ENCODE results near the gene ABCF3.

Gene ABCF3

DNA sequence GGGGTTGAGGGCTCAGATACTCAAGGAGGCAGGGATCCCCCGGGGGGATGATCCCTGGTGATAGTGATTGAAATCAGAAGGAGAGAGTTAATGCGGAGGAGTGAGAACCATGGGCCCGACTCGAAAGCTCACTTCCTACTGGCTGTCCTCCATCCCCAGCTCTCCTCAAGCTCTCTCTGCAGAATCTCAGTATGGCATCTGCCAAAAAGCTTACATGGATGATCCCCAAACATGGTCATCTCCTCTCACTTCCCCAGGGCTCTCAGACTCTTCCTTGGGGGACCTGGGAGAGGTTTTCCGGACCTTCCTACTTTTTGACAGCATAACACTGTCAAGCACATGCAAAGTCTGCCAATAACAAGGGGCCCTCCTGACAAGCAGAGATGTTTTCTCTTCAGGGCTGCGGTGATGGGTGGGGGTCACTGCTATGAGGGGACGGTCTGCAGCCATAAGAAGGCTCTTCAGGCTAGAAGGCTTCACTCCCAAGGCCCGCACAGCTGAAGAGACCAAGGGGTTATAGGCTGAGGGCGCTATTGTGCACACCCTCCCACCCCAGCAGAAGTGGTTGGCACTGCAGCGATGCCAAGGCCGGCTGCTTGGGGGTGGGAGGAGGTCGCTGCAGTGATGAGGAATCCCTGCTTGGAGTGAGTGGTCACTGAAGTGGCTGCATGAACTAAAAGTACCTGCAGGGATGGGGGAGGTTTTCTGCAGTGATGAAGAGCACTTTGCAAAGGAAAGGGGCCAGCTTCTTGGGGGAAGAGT is 42.6 kb downstream of the ABCF3 start:
- TF ChIP-seq POU2F2 (IDR thresholded peaks at IDR 0.05; ENCODE audit: low read depth, low read length): no peak
- TF ChIP-seq PAX5 (IDR thresholded peaks at IDR 0.05; ENCODE audit: insufficient read depth, low read length, severe bottlenecking): no peak
- TF ChIP-seq TAF1 (IDR thresholded peaks at IDR 0.05; ENCODE audit: low read depth, low read length): no peak
- TF ChIP-seq SPI1 (IDR thresholded peaks at IDR 0.05; ENCODE audit: low read depth, low read length): no peak
- TF ChIP-seq POLR2AphosphoS5 (IDR thresholded peaks at IDR 0.05; ENCODE audit: low read depth, low read length): no peak
- TF ChIP-seq POLR2A (IDR thresholded peaks at IDR 0.05; ENCODE audit: low read depth, low read length): no peak
- no peak for FAIRE-seq
- DNase-seq (ENCODE audit: insufficient read length, low spot score): no peak

DNA sequence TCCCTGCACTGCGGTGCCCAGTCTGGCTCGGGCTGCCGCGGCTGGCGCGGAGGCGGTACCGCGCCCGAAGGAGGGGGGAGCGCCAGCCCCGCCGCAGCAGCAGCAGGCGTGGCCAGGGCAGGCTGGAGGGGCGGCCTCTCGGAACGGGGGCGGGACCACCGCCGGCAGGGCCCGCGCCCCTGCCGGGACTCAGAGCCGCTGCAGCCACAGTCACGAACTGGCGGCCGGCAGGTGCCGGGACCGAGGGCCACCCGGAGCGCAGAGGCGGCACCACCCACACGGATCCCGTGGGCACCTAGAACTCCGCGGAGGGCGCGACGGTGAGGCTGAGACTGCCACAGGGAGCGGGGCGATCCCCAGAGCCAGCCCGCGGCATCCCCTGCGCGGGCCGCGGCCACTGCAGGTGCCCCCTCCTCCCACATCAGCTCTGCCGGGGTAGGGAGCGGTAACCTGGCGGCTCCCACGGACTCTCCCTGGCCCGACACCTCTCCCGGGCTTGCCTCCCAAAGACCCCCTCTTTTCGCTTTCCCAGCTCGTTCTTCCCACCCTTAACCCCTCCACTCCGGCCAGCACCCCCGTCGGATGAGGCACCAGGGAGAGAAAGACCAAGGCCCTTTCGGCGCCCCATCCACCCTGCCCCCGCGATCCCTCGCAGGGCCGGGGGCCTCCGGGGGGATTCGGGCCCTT is 43.5 kb downstream of the ABCF3 start, which contains the start of gene VWA5B2:
TSS of gene VWA5B2 (plus strand) at position 192 of the 687 bp plus-strand sequence. CDS start 944 bp downstream, outside the sequence.
- no peak for TF ChIP-seq SPI1 (IDR thresholded peaks at IDR 0.05; ENCODE audit: low read depth, low read length)
- TF ChIP-seq POLR2AphosphoS5 (IDR thresholded peaks at IDR 0.05; ENCODE audit: low read depth, low read length): no peak
- TF ChIP-seq POLR2A (IDR thresholded peaks at IDR 0.05; ENCODE audit: low read depth, low read length): no peak
- no peak for TF ChIP-seq PAX5 (IDR thresholded peaks at IDR 0.05; ENCODE audit: insufficient read depth, low read length, severe bottlenecking)
- TF ChIP-seq POU2F2 (IDR thresholded peaks at IDR 0.05; ENCODE audit: low read depth, low read length): no peak

DNA sequence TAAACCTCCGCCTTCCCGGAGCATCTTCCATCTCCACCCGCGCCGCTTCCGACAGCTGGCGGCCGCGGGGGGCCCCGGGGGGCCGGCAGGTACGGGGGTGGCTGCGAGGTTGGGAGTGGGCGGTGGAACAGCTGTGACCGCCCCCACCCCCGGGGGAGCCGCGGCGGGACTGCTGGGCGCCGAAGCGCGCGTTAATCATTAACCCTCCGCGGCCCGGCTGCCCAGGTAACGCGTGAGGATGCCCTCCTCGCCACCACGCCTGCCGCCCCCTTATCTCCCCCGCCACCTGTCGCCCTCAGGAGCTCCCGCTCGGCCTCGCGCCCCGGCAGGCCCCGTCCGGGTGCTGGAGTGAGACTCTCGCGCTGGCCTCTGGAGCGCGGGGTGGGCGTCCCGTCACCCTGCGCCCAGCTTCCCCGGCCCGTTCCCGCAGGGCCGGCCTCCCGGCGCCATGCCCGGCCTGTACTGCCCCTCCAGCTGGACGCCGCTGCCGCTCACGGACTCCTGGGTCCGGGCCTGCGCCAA is 44.1 kb downstream of the ABCF3 start:
- no peak for FAIRE-seq

More for the DNA sequence above, 43.5 kb downstream of the ABCF3 start, which contains the start of gene VWA5B2:
- DNase-seq (ENCODE audit: insufficient read length, low spot score) (peak; percentile 96), FAIRE-seq (peak; percentile 85)

GRCh38 chr3:184230603-184231528 is 44.9 kb downstream of the ABCF3 start:
- TF ChIP-seq TAF1 (IDR thresholded peaks at IDR 0.05; ENCODE audit: low read depth, low read length) (no peak), SPI1 (IDR thresholded peaks at IDR 0.05; ENCODE audit: low read depth, low read length) (no peak), PAX5 (IDR thresholded peaks at IDR 0.05; ENCODE audit: insufficient read depth, low read length, severe bottlenecking) (no peak)
- DNase-seq (ENCODE audit: insufficient read length, low spot score) (no peak), FAIRE-seq (no peak)

More for the DNA sequence above, 44.1 kb downstream of the ABCF3 start:
- DNase-seq (ENCODE audit: insufficient read length, low spot score): no peak
- TF ChIP-seq POLR2A (IDR thresholded peaks at IDR 0.05; ENCODE audit: low read depth, low read length): no peak
- TF ChIP-seq TAF1 (IDR thresholded peaks at IDR 0.05; ENCODE audit: low read depth, low read length): no peak
- no peak for TF ChIP-seq POU2F2 (IDR thresholded peaks at IDR 0.05; ENCODE audit: low read depth, low read length)
- TF ChIP-seq POLR2AphosphoS5 (IDR thresholded peaks at IDR 0.05; ENCODE audit: low read depth, low read length): no peak
- no peak for TF ChIP-seq SPI1 (IDR thresholded peaks at IDR 0.05; ENCODE audit: low read depth, low read length)
- TF ChIP-seq PAX5 (IDR thresholded peaks at IDR 0.05; ENCODE audit: insufficient read depth, low read length, severe bottlenecking): no peak

GRCh38 chr3:184231671-184232070 is 45.7 kb downstream of the ABCF3 start:
- FAIRE-seq: no peak
- TF ChIP-seq TAF1 (IDR thresholded peaks at IDR 0.05; ENCODE audit: low read depth, low read length): no peak
- no peak for DNase-seq (ENCODE audit: insufficient read length, low spot score)

GRCh38 chr3:184233127-184233843 is 47.3 kb downstream of the ABCF3 start:
- DNase-seq (ENCODE audit: insufficient read length, low spot score) (no peak), FAIRE-seq (no peak)
- TF ChIP-seq TAF1 (IDR thresholded peaks at IDR 0.05; ENCODE audit: low read depth, low read length) (no peak), POLR2AphosphoS5 (IDR thresholded peaks at IDR 0.05; ENCODE audit: low read depth, low read length) (no peak), PAX5 (IDR thresholded peaks at IDR 0.05; ENCODE audit: insufficient read depth, low read length, severe bottlenecking) (no peak), POU2F2 (IDR thresholded peaks at IDR 0.05; ENCODE audit: low read depth, low read length) (no peak), POLR2A (IDR thresholded peaks at IDR 0.05; ENCODE audit: low read depth, low read length) (no peak), SPI1 (IDR thresholded peaks at IDR 0.05; ENCODE audit: low read depth, low read length) (no peak)

- no peak for FAIRE-seq
- no peak for DNase-seq (ENCODE audit: insufficient read length, low spot score)
- no peak for TF ChIP-seq PAX5 (IDR thresholded peaks at IDR 0.05; ENCODE audit: insufficient read depth, low read length, severe bottlenecking)
- TF ChIP-seq POU2F2 (IDR thresholded peaks at IDR 0.05; ENCODE audit: low read depth, low read length): no peak
Measured at GRCh38 chr3:184234224-184234623, 48.2 kb downstream of the ABCF3 start.

DNA sequence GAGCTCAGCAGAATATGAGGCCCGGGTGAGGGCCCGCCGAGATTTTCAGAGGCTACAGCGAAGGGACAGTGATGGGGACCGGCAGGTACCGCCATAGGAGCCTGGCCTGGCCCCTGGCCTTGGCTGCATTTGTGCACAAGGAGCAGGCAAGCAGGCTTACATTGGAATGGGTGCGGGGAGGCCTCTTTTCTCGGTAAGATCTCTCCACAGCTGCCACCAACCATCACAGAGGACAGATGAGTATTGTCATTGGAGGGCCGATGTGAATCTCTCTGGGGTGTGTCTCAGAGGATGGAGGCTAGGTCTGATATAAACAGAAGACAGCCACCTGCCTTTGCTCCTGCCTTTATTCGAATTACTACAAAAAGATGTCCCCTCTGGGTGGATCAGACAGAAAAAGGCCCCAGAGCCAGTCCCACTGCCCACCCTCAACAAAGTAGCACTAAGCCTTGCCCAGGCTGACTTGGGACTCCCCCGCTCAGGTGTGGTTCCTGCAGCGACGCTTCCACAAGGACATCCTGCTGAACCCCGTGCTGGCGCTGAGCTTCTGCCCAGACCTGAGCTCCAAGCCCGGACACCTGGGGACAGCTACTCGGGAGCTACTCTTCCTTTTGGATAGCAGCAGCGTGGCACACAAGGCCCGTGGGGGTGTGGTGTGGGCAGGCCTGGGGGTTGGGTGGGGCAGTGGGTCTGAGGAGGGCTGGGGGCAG is 48.8 kb downstream of the ABCF3 start:
- TF ChIP-seq POLR2AphosphoS5 (IDR thresholded peaks at IDR 0.05; ENCODE audit: low read depth, low read length): no peak
- TF ChIP-seq POLR2A (IDR thresholded peaks at IDR 0.05; ENCODE audit: low read depth, low read length): no peak
- TF ChIP-seq PAX5 (IDR thresholded peaks at IDR 0.05; ENCODE audit: insufficient read depth, low read length, severe bottlenecking): no peak
- TF ChIP-seq SPI1 (IDR thresholded peaks at IDR 0.05; ENCODE audit: low read depth, low read length): no peak
- no peak for TF ChIP-seq TAF1 (IDR thresholded peaks at IDR 0.05; ENCODE audit: low read depth, low read length)
- no peak for TF ChIP-seq POU2F2 (IDR thresholded peaks at IDR 0.05; ENCODE audit: low read depth, low read length)
- DNase-seq (ENCODE audit: insufficient read length, low spot score) (no peak), FAIRE-seq (no peak)

Data from GM12891 (cell line).